Measurements from ENCODE around the gene SLC22A25.

Gene SLC22A25

GRCh38 chr11:63243533-63243932 lies at the start of gene SLC22A25:
SLC22A25 (minus strand) TSS chr11:63243599; CDS start chr11:63229652, 13,947 bp downstream.
- Histone ChIP-seq H3K79me2 (ENCODE audit: low read length) (no peaks in the 10 kb centered on the region), H2AFZ (ENCODE audit: low read length) (no peak within 1 kb of the TSS), H3K27ac (ENCODE audit: low read length) (no peak within 1 kb of the TSS), H3K36me3 (replicated peaks; ENCODE audit: insufficient read depth, low read length) (no peaks in the 10 kb centered on the region), H3K4me2 (ENCODE audit: low read depth, low read length) (no peak within 1 kb of the TSS), H3K4me3 (ENCODE audit: low read length) (no peak within 1 kb of the TSS), H3K9ac (ENCODE audit: low read length) (no peak within 1 kb of the TSS), H3K4me1 (ENCODE audit: low read length) (no peaks in the 10 kb centered on the region), H4K20me1 (ENCODE audit: insufficient read depth, low read length) (no peaks in the 10 kb centered on the region), H3K9me2 (replicated peaks; ENCODE audit: insufficient read depth, low read length) (no peaks in the 10 kb centered on the region), H3K27me3 (replicated peaks; ENCODE audit: insufficient read depth, low read length) (no peaks in the 10 kb centered on the region), H3K9me3 (replicated peaks; ENCODE audit: insufficient read depth, low read length) (no peaks in the 10 kb centered on the region), H3F3A (ENCODE audit: insufficient read depth, low read length) (no peaks in the 10 kb centered on the region)
- DNase-seq, result no peak
- TF ChIP-seq EZH2 (optimal IDR thresholded peaks at IDR 0.05; ENCODE audit: low read depth, low read length), result no peak
- no peak for TF ChIP-seq EZH2phosphoT487 (IDR thresholded peaks at IDR 0.05; ENCODE audit: low read length)
- no peak for TF ChIP-seq CTCF (IDR thresholded peaks at IDR 0.05; ENCODE audit: low read length)

DNA sequence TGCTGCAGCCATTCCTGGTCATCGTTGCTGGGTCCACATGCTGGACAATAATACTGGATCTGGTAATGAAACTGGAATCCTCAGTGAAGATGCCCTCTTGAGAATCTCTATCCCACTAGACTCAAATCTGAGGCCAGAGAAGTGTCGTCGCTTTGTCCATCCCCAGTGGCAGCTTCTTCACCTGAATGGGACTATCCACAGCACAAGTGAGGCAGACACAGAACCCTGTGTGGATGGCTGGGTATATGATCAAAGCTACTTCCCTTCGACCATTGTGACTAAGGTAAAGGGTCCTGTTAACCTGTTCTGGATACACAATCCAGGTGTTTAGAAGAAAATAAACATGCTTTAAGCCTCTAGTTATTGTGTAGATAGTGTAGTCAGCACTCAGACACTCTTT lies 46.9 kb upstream of the SLC22A25 start:
- H3K4me3 ChIP-seq (ENCODE audit: low read length), result no peak overlapping the region
- no peaks in the 10 kb centered on the region for H4K20me1 ChIP-seq (ENCODE audit: insufficient read depth, low read length)
- no peaks in the 10 kb centered on the region for H3K36me3 ChIP-seq (replicated peaks; ENCODE audit: insufficient read depth, low read length)
- DNase-seq, result no peak
- TF ChIP-seq CTCF (IDR thresholded peaks at IDR 0.05; ENCODE audit: low read length), result no peak
- TF ChIP-seq EZH2phosphoT487 (IDR thresholded peaks at IDR 0.05; ENCODE audit: low read length), result no peak
- no peak for TF ChIP-seq EZH2 (optimal IDR thresholded peaks at IDR 0.05; ENCODE audit: low read depth, low read length)
- H3K79me2 ChIP-seq (ENCODE audit: low read length), result no peaks in the 10 kb centered on the region
- H3K27me3 ChIP-seq (replicated peaks; ENCODE audit: insufficient read depth, low read length), result no peaks in the 10 kb centered on the region
- H3K4me2 ChIP-seq (ENCODE audit: low read depth, low read length), result no peak overlapping the region
- H2AFZ ChIP-seq (ENCODE audit: low read length), result no peak overlapping the region
- H3K9me2 ChIP-seq (replicated peaks; ENCODE audit: insufficient read depth, low read length), result no peaks in the 10 kb centered on the region
- H3K9me3 ChIP-seq (replicated peaks; ENCODE audit: insufficient read depth, low read length), result no peaks in the 10 kb centered on the region
- H3K4me1 ChIP-seq (ENCODE audit: low read length), result no peaks in the 10 kb centered on the region
- no peak overlapping the region for H3K9ac ChIP-seq (ENCODE audit: low read length)
- H3K27ac ChIP-seq (ENCODE audit: low read length), result no peak overlapping the region
- H3F3A ChIP-seq (ENCODE audit: insufficient read depth, low read length), result no peaks in the 10 kb centered on the region

DNA sequence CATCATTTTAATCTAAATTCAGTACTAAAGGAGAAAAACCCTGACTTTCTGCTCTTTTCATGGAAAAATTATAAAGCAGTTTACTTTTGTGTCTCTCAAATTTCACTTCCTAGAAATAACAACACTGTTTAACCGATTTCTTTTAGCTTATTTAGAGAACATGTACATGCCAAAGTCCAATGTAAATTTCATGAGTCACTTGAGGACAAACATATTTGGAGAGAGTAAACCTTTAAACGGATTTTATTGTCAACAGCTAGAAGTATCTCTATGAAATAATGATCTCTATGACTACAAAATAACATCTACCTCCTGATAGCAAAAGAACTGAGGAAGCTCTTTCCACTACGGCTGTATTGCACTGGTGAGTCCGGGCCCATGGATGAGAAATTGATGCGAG lies 46.3 kb upstream of the SLC22A25 start:
- Histone ChIP-seq H3K4me1 (ENCODE audit: low read length) (no peaks in the 10 kb centered on the region), H3K4me2 (ENCODE audit: low read depth, low read length) (no peak overlapping the region), H3F3A (ENCODE audit: insufficient read depth, low read length) (no peaks in the 10 kb centered on the region), H3K9me3 (replicated peaks; ENCODE audit: insufficient read depth, low read length) (no peaks in the 10 kb centered on the region), H3K36me3 (replicated peaks; ENCODE audit: insufficient read depth, low read length) (no peaks in the 10 kb centered on the region), H3K4me3 (ENCODE audit: low read length) (no peak overlapping the region), H2AFZ (ENCODE audit: low read length) (no peak overlapping the region), H3K9ac (ENCODE audit: low read length) (no peak overlapping the region), H3K27me3 (replicated peaks; ENCODE audit: insufficient read depth, low read length) (no peaks in the 10 kb centered on the region), H3K27ac (ENCODE audit: low read length) (no peak overlapping the region), H4K20me1 (ENCODE audit: insufficient read depth, low read length) (no peaks in the 10 kb centered on the region), H3K9me2 (replicated peaks; ENCODE audit: insufficient read depth, low read length) (no peaks in the 10 kb centered on the region), H3K79me2 (ENCODE audit: low read length) (no peaks in the 10 kb centered on the region)
- no peak for DNase-seq
- no peak for TF ChIP-seq EZH2 (optimal IDR thresholded peaks at IDR 0.05; ENCODE audit: low read depth, low read length)
- TF ChIP-seq EZH2phosphoT487 (IDR thresholded peaks at IDR 0.05; ENCODE audit: low read length), result no peak
- TF ChIP-seq CTCF (IDR thresholded peaks at IDR 0.05; ENCODE audit: low read length), result no peak

Data from MM.1S (cell line).